NCI-H128 (cell line): ENCODE data around the gene P3H4.

Experiments
- DNase-seq: peaks from one replicate; lab custom pipeline; 2025; ENCODE audit not compliant: unreplicated experiment; lab: John Stamatoyannopoulos, UW

Gene P3H4

DNA sequence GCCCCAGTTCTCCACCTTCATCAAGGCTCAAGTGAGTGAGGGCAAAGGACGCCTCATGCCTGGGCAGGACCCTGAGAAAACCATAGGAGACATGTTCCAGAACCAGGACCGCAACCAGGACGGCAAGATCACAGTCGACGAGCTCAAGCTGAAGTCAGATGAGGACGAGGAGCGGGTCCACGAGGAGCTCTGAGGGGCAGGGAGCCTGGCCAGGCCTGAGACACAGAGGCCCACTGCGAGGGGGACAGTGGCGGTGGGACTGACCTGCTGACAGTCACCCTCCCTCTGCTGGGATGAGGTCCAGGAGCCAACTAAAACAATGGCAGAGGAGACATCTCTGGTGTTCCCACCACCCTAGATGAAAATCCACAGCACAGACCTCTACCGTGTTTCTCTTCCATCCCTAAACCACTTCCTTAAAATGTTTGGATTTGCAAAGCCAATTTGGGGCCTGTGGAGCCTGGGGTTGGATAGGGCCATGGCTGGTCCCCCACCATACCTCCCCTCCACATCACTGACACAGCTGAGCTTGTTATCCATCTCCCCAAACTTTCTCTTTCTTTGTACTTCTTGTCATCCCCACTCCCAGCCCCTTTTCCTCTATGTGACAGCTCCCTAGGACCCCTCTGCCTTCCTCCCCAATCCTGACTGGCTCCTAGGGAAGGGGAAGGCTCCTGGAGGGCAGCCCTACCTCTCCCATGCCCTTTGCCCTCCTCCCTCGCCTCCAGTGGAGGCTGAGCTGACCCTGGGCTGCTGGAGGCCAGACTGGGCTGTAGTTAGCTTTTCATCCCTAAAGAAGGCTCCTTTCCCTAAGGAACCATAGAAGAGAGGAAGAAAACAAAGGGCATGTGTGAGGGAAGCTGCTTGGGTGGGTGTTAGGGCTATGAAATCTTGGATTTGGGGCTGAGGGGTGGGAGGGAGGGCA lies 10.7 kb upstream of the P3H4 start:
- DNase-seq = no peak

DNA sequence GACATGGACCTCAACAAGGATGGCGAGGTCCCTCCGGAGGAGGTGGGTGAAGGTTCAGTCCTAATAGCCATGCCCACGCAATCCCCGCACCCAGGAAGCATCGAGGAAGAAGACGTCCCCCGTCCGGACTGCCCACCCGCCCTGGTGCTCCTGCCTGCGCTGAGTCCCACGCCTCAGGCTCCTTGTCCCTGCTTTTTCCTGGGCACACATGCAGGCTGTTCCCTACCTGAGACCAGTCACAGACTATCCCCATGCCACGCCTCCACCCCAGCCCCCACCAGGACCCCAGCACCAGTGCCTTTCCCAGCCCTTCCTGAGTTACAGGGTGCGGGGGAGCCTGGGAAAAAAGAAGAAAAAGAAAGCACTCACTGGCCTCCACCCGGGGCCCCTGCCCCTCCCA lies 10.0 kb upstream of the P3H4 start:
- DNase-seq = no peak

DNA sequence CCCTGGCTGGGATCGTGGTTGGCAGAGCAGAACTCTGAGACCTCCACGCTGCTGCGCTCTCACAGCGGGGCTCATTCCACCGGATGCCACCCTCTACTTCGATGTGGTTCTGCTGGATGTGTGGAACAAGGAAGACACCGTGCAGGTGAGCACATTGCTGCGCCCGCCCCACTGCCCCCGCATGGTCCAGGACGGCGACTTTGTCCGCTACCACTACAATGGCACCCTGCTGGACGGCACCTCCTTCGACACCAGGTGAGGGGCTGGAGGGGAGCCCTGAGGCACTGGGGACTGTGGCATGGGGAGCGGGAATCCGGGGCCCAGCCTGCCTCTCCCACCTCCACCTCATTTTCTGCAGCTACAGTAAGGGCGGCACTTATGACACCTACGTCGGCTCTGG lies 6.3 kb upstream of the P3H4 start:
- DNase-seq = no peak

DNA sequence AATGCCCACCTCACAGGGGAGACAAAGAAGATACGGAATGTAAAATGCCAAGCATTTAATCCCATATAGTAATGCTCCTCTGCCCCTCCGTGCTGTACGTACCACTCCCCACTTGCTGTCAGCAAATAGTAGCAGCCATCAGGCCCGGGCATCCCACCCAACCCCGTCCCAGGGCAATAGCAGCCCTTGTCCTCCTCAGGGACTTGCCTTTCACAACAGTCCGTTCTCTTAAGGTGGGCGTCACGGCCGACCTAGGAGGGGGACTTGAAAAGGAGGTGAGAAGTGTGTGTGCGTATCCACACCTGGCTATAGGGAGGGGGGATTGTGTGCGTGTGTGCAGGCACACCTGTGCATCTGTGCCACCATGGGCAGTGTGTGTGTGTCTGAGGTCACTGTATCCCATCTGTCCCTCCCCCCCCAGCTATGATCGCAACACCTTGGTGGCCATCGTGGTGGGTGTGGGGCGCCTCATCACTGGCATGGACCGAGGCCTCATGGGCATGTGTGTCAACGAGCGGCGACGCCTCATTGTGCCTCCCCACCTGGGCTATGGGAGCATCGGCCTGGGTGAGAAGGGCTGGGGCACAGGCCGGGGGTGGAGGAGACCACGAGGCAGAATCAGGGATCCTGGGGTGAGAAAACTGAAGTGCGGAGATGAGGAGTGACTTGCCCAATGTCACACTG lies 5.0 kb upstream of the P3H4 start:
- DNase-seq = no peak

DNA sequence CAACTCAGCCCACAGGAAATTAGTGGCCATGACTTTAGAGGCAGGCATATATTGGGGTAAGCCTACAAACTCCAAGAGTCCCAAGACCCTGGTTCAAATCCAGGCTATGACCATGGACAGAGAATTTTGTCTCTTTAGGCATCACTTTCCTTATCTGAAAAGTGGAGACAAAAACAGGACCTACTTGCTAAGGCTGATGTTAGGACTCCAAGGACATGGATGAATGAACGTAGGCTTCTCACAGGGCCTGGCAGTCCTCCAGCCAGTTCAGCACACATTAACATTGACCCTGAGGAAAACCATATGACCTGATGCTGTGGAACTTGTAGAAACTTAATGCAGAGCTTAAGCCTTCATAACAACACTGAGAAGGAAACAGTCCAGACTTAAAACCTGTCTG lies 2.4 kb upstream of the P3H4 start:
- no peak for DNase-seq

DNA sequence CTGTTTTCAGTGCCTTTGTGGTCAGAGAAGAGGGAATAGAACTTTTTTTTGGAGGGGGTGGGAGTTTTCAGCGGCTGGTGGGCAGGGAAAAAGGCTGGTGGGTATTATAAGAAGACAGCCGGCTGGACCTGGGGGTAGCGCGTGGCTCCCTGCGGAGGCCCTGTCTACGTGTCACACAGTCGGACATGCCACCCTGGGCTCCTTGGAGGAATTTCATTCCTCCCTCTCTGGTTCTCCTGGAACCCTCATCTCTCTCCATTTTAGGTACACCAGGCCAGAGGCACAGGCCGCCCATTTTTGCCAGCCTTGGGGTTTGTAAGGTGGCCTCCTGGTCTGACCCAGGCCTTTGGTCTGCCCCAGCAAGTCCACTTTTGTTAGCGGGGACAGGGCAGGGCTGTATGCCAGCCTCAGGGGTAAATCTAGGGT lies 2.0 kb upstream of the P3H4 start:
- no peak for DNase-seq

DNA sequence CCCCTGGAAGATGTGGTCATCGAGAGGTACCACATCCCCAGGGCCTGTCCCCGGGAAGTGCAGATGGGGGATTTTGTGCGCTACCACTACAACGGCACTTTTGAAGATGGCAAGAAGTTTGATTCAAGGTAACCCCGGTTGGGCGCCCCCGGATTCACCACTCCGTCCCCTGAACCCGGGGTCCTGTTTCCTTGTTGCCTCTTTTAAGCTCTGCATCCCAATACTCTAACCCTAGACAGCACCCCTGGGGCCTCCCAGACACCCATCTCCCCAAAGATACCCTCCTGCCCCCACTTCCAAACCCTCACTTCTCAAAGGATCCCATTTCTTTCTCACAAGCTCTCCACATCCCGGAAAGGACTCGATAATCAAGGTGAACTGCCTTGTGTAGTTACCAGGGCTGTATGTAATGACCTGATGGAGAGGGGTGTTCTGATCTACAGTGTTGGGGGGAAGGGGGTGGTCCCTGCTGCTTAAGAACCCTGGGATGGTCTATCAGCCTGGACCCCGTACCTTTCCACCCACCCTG lies 1.5 kb upstream of the P3H4 start:
- no peak for DNase-seq

DNA sequence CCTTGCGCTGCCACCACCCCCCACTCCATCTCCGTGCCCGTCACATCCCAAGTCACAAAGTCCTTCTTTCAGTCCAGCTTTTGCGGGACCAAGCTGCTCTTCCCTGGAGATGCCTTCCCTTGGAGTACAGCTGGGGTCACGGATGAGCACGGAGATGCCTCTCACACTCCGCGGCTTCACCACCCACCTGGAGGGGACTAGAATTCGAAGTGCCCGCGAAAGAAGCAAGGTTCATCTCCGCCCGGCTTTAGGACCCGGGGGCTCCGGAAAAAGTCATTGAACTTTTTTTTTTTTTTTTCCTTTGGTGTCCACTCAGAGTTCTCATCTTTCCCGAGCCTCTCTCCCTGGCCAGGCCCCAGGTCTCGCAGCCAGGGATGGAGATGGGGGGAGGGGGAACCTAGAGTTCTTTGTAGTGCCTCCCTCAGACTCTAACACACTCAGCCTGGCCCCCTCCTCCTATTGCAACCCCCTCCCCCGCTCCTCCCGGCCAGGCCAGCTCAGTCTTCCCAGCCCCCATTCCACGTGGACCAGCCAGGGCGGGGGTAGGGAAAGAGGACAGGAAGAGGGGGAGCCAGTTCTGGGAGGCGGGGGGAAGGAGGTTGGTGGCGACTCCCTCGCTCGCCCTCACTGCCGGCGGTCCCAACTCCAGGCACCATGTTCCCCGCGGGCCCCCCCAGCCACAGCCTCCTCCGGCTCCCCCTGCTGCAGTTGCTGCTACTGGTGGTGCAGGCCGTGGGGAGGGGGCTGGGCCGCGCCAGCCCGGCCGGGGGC lies 817 bp upstream of the P3H4 start, which contains the start of gene FKBP10:
Gene FKBP10 (plus strand): TSS at position 624 of the 771 bp plus-strand sequence. CDS start 31 bp downstream, at position 655.
- DNase-seq = peak; percentile 37

DNA sequence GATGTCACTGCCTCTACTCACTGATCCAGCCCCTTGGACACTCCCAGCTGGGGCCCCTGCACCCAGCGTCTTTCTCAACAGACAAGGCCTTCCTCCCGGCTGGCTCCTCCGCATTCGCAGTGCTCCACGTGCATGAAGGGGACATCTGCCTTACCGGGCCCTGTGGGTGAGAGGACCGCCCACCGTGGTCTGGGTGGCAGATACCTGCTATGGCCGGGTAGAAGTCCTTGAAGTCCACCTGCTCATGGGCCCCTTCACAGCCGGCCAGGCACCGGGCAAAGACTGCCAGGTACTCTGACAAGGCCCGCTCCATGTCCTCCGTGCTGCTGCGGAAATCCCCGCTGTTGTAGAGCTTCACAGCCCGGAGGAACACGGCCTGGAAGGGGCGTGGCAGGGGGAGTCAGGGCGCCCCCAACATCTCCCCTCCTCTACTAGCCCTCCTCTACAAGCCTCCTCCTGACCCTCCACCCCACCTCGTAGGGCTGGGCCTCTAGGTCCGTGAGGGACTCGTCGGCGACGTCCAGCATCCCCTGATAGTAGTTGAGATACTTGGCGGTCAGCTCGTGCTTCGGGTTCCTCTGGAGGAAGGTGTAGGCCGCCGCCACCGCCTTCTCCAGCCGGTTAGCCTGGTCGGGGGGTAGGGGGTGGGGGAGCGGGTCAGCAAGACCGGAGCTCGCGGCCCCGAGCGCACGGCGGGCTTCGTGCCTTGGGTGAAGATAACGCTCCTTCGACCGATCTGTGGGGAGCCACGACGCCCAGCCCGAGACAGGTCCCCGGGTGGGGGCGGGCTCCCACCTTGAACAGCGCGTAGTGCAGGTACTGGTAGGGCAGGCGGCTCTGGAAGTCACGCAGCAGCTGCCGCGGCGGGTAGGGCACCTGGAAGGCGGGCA lies 845 bp downstream of the P3H4 start:
- DNase-seq = no peak

- DNase-seq = no peak
Measured at GRCh38 chr17:41806685-41807445, 4.9 kb downstream of the P3H4 start.

DNA sequence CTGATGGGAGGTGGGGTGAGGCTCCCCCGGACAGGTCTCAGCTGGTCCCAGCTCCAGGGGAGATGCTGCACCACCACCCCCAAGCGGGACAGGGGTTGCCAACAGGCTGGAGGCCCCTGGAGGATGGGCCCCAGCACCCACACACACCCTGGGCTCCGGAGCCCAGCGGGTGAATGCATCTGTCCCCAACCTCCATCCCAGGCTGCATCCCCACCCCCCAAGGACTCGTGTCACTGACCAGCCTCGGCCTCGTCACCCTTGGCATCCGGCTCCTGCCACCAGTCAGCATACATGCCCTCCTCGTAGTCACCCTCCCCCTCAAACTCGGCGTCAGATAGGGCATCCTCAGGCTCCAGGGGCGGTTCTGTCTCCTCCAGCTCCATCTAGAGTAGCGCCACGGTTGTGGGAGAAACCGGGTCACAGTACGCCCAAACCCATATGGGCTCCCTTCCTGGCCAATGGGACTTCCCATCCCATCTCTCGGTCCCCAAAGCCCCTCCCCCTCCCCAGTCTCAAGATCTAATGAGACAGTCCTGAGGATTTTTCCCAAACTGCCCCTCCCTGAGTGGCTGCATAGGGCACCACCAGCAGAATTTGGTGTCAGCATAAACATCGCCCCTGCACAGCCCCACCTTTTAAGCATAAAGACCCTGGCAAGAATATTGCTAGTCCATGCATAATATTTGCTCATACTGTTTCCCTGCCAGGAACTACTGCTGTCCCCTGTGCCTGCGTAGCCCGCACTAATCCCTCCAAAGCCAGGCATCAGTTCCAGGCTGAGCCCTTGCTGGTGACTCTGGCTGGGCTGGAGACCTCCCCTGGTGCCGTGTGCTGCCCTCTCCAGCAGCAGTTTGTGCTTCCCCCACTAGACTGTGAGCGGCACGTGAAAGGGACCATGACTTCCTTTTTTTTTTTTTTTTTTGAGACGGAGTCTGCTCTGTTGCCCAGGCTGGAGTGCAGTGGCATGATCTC lies 8.4 kb downstream of the P3H4 start:
- DNase-seq = no peak

GRCh38 chr17:41801374-41802271 lies 10.1 kb downstream of the P3H4 start:
- peak; percentile 4 for DNase-seq

DNA sequence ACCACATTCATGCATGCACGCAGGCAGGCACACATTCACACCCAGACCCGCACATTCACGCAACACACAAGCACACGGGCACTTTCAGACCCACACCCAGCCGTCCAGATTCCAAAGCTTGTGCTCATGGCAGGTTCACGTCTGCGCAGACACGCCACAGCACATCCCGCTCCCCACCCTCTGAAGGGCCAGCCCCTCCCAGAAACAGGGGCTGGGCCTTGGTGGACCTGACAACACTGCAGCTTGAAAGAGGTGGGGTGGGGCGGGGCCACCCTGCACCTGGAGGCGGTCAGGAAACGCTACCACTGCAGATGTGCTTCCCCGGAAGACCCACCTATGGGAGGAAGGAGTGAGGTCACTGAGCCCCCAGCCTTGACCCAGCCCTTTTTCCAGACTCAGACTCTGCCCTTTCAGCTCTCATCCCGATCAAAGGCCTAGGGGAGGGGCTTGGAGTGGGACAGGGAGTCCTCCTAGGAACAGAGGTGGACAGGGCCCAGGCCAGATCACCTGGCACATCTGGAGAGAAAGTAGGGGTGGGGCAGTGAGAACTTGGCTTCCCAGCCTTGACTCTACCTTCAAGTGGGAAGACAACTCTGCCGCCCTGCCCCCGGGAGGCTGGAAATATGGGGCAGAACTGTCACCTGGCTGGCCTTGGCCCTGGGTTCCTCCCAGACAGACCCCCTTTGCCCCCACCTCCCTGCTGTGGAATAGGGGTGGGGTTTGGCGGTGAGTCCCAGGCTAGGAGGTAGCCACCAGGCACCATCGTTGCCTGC lies 11.0 kb downstream of the P3H4 start:
- DNase-seq = no peak

GRCh38 chr17:41799366-41799765 lies 12.4 kb downstream of the P3H4 start:
- DNase-seq = no peak

GRCh38 chr17:41797377-41797776 lies 14.4 kb downstream of the P3H4 start:
- no peak for DNase-seq

DNA sequence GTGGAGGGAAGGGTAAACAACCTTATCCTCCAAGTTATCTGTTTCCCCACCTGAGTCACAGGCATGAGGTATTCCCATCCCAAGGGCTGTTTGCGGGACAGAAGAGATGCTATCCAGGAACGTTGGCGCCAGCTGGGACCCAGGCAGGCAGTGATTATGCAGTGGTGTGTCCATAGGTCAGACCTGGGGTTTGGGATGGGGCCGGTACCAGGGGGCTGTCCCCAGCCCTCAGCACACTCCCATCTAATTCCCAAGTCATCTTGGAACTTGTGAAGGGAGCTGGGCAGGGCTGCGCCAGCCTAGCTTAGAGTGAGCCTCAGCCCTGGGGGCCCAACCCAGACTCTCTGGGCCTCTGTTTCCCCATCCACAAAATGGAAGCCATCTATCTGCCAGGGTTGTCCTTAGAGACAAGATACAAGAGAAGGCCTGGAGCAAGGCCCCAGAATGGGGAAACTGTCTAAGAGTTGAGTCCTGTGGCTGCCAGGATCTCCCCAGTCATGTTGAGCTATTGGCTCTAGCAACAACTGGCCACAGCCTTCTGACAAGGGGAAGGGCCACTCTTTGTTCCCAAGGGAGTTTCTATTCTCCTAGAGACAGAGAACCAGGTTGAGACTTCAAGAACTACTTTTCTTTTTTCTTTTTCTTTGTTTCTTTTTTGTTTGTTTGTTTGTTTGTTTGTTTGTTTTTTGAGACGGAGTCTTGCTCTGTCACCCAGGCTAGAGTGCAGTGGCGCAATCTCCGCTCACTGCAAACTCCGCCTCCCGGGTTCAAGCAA lies 15.4 kb downstream of the P3H4 start:
- DNase-seq = no peak
